ENCODE measurements around the gene ZBTB24.

Gene ZBTB24

DNA sequence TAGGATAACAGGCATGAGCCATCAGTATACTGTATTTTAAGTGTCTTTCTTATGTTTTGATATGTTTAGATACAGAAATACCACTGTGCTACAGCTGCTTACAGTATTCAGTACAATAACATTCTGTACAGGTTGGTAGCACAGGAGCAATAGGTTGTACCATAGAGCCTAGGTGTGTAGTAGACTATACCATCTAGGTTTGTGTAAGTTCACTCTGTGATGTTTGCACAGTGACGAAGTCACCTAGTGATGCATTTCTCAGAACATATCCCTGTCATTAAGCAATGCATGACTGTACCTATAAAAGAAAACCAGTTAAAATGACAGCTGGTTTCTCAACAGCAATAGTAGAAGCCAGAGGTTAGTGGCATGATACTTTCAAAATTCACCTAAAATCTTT, 3.0 kb upstream of the ZBTB24 start:
- DNase-seq (ENCODE audit: insufficient read length, low spot score) = no peak
- TF ChIP-seq POLR2A (IDR thresholded peaks at IDR 0.05; ENCODE audit: low read depth, low read length) = no peak
- FAIRE-seq = no peak

DNA sequence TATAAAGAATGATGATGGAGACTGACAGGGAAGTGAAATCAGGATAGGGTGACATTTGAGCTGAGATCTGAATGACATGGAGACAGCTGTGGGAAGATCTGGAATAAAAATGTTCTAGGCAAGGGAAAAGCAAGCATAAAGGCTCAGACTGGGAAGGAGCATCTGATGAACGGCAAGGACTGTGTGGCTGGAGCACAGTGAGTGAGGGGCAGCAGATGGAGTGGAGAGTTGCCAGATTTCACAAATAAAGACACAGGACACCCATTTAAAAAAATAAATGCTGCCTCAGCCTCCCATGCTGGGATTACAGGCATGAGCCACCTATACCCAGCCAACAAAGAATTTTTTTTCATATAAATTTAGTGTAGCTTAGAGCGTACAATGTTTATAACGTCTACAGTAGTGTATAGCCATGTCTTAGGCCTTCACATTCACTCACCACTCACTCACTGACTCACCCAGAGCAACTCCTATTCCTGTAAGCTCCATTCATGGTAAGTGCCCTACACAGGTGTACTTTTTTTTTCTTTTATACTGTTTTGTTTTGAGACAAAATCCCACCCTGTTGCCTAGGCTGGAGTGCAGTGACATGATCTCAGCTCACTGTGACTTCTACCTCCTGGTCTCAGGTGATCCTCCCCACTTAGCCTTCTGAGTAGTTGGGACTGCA, 2.4 kb upstream of the ZBTB24 start:
- FAIRE-seq = no peak
- no peak for TF ChIP-seq POLR2A (IDR thresholded peaks at IDR 0.05; ENCODE audit: low read depth, low read length)

DNA sequence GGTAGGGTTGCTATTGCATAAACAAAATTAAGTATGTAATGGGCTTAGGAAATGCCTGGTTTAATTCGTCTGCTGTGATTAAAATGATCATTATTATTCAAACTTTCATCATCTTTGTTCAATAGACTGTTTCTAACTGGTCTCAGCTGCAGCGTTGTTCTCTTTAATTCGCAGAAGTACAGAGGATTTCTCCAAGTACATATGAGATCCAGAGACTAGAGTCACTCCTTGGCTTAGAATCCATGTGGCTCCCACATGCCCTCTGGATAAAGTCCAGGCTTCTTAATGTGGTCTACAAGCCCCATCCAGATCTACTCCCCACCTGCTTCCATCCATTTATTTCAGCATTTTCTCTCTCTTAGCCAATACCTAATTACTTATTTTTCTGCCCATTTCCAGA, 1.1 kb upstream of the ZBTB24 start:
- DNase-seq (ENCODE audit: insufficient read length, low spot score) (no peak), FAIRE-seq (no peak)
- no peak for TF ChIP-seq POLR2A (IDR thresholded peaks at IDR 0.05; ENCODE audit: low read depth, low read length)

More for the DNA sequence above, 2.4 kb upstream of the ZBTB24 start:
- DNase-seq (ENCODE audit: insufficient read length, low spot score) = no peak

GRCh38 chr6:109483735-109484057, 677 bp upstream of the ZBTB24 start:
- FAIRE-seq (no peak), DNase-seq (ENCODE audit: insufficient read length, low spot score) (no peak)
- TF ChIP-seq POLR2A (IDR thresholded peaks at IDR 0.05; ENCODE audit: low read depth, low read length) = no peak

DNA sequence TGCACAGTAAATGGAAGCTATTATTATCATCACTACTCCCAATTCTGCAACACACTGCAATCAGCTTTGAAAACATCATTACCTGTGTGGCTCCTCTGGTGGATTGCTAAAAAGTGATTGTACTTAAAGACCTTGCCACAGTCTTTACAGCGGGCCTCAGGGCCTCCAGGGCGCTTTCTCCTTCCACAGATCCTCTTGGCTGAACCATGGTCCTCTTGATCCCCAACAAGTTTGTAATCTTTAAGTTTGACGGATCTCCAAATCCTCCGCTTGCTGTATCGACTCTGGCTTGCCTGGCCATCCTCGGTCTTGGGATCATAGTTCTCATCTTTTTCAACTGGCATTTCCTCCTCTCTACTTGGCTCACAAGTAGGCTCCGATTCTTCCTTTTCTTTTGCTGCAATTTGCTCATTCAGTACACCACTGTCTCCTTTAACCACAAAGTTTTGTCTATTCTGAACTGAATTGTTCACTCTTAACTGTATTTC, 2.0 kb downstream of the ZBTB24 start:
- FAIRE-seq (no peak), DNase-seq (ENCODE audit: insufficient read length, low spot score) (no peak)
- TF ChIP-seq POLR2A (IDR thresholded peaks at IDR 0.05; ENCODE audit: low read depth, low read length) = no peak

DNA sequence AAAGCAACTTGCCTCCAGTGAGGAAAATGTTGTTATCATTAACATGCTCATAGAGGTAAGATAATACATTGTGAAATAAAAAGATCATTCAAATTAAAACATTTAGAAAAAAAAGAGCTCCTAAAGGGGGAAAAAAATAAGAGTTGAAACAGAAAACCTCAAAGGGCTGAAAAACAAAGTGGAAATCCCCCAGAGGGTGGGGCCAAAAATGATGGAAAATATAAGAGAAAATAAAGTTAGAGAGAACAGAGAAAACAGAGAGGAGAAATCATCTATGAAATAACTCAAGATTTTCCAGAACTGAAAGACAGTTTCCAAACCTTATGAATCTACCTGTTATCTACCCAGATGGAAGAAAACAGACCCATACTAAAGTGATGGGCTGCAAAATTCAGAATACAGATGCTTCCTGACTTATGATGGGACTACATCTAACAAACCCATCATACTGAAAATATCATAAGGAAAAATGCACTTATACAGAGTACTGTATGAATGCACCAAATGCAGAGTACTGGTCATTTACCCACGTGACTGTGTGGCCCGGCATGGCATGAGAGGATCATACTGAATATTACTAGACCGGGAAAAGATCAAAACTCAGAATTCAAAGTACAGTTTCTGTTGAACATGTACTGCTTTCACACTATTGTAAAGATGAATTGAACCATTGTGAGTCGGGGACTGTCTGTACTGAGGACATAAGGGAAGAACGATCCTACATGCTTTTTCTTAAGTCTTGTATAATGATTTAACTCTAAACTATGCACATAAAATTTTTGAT, 4.0 kb downstream of the ZBTB24 start:
- no peak for TF ChIP-seq POLR2A (IDR thresholded peaks at IDR 0.05; ENCODE audit: low read depth, low read length)
- no peak for DNase-seq (ENCODE audit: insufficient read length, low spot score)
- FAIRE-seq = no peak

- DNase-seq (ENCODE audit: insufficient read length, low spot score) (no peak), FAIRE-seq (no peak)
- TF ChIP-seq POLR2A (IDR thresholded peaks at IDR 0.05; ENCODE audit: low read depth, low read length) = no peak
Measured at GRCh38 chr6:109478222-109478805, 4.7 kb downstream of the ZBTB24 start.

GRCh38 chr6:109477725-109478124, 5.3 kb downstream of the ZBTB24 start:
- DNase-seq (ENCODE audit: insufficient read length, low spot score) = no peak
- no peak for FAIRE-seq
- no peak for TF ChIP-seq POLR2A (IDR thresholded peaks at IDR 0.05; ENCODE audit: low read depth, low read length)

- no peak for FAIRE-seq
- TF ChIP-seq POLR2A (IDR thresholded peaks at IDR 0.05; ENCODE audit: low read depth, low read length) = no peak
- no peak for DNase-seq (ENCODE audit: insufficient read length, low spot score)
Measured at GRCh38 chr6:109477184-109477583, 5.8 kb downstream of the ZBTB24 start.

DNA sequence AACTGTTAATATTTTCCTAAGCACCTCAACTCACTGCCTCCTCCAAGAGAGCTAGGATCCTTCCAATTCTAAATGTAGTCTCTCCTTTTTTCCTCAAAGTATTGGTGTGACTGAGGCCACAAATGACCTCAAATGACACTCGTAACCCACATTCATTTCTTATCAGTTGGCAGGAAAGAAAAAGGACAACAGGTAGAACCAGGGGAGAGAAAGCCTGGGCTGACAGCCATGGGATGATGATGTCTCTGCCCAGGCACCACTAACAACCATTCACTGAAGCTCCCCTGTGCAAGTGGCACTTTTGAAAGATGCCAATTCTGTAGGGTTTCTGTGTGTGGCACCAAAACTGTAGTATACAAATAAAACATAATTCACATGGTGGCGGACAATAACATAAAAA, 7.4 kb downstream of the ZBTB24 start:
- no peak for TF ChIP-seq POLR2A (IDR thresholded peaks at IDR 0.05; ENCODE audit: low read depth, low read length)
- DNase-seq (ENCODE audit: insufficient read length, low spot score) (no peak), FAIRE-seq (no peak)

GRCh38 chr6:109474995-109475394, 8.0 kb downstream of the ZBTB24 start:
- TF ChIP-seq POLR2A (IDR thresholded peaks at IDR 0.05; ENCODE audit: low read depth, low read length) = no peak

GRCh38 chr6:109473120-109473519, 9.9 kb downstream of the ZBTB24 start:
- FAIRE-seq (no peak), DNase-seq (ENCODE audit: insufficient read length, low spot score) (no peak)
- no peak for TF ChIP-seq POLR2A (IDR thresholded peaks at IDR 0.05; ENCODE audit: low read depth, low read length)

More at GRCh38 chr6:109474995-109475394, 8.0 kb downstream of the ZBTB24 start:
- FAIRE-seq (no peak), DNase-seq (ENCODE audit: insufficient read length, low spot score) (no peak)

DNA sequence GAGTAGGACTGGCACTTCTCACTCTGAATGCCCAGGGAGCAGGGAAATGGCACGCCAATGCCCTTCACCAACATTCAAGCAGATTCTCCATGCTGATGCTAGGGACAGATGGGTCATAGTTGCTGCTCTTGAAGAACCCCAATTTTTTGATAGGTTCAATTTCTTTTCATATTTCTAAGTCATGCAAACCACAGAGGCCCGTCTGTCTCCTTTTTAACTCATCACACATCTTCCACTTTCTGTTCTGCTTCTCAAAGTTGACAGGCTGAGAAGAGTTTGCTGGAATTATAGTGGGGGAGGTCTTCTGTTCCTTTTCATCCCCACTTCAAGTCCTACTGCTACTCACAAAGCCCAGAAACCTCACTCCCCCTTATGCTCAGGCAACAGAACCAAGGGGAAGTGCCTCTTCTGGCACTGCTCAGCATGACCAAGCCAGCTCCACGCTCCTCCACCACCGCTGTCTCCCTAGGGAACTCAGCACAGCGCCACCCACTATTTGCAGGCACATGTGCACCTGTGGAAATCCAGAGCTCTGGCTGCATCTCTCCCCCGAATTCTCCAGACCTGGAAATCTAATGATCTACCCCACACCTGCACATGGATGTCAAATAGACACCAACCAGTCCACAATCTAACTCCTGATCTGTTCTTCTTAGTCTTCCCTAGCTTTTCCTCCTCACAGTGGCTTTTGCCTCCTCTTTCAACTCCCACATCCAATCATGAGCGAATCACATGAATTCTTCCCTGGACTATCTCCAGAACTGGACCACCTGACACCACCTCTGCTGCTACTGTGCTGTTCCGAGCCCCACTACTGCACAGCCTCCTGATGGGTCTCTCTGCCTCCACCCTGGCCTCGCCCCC, 10.7 kb downstream of the ZBTB24 start:
- TF ChIP-seq POLR2A (IDR thresholded peaks at IDR 0.05; ENCODE audit: low read depth, low read length) = no peak
- DNase-seq (ENCODE audit: insufficient read length, low spot score) = no peak
- FAIRE-seq = no peak
